HEK293 (cell line): ENCODE results near the gene GZF1.
A peak's percentile ranks its signal among the peaks of the same experiment; 100 is the strongest.

ENCODE experiments used
- EGR2 ChIP-seq: fragments of 450-650 bp; formaldehyde crosslinking; IDR thresholded peaks from 2 replicates; pipeline ENCODE4 v1.5.1; 2016; ENCODE audit warnings: low read depth, missing biosample characterization, missing genetic modification characterization
- GLI2 ChIP-seq: fragments of 450-650 bp; formaldehyde crosslinking; IDR thresholded peaks from 2 replicates; pipeline ENCODE4; 2017; ENCODE audit warnings: missing biosample characterization, missing genetic modification characterization, low read depth, borderline replicate concordance
- IKZF3 ChIP-seq: fragments of 450-650 bp; IDR thresholded peaks from 2 replicates; pipeline ENCODE4 v1.5.0; 2018; ENCODE audit warnings: missing biosample characterization, mild to moderate bottlenecking, missing genetic modification characterization, moderate library complexity
- MZF1 ChIP-seq: fragments of 450-650 bp; formaldehyde crosslinking; IDR thresholded peaks from 2 replicates; pipeline ENCODE4 v1.5.1; 2017; ENCODE audit warnings: missing biosample characterization, missing genetic modification characterization, borderline replicate concordance
- SETDB1 ChIP-seq: IDR thresholded peaks from one replicate; pipeline ENCODE4 v1.6.1; 2017; ENCODE audit warnings: mild to moderate bottlenecking, low read length, moderate library complexity, mixed read lengths; ENCODE audit not compliant: insufficient read length
- WT1 ChIP-seq: fragments of 450-650 bp; formaldehyde crosslinking; IDR thresholded peaks from 2 replicates; pipeline ENCODE4 v1.5.1; 2016; ENCODE audit warnings: missing biosample characterization, missing genetic modification characterization
- ZBTB8A ChIP-seq: fragments of 450-650 bp; formaldehyde crosslinking; IDR thresholded peaks from 2 replicates; pipeline ENCODE4 v1.5.1; 2016; ENCODE audit warnings: missing biosample characterization, missing genetic modification characterization
- ZFP3 ChIP-seq: fragments of 450-650 bp; formaldehyde crosslinking; IDR thresholded peaks from 2 replicates; pipeline ENCODE4 v1.5.1; 2016; ENCODE audit warnings: low read depth, missing biosample characterization, missing genetic modification characterization
- ZNF10 ChIP-seq: fragments of 450-650 bp; formaldehyde crosslinking; IDR thresholded peaks from 2 replicates; pipeline ENCODE4 v1.5.1; 2017; ENCODE audit warnings: missing biosample characterization, missing genetic modification characterization
- ZNF140 ChIP-seq: fragments of 450-650 bp; formaldehyde crosslinking; IDR thresholded peaks from 2 replicates; pipeline ENCODE4 v1.5.1; 2016; ENCODE audit warnings: missing biosample characterization, missing genetic modification characterization
- ZNF155 ChIP-seq: fragments of 450-650 bp; formaldehyde crosslinking; IDR thresholded peaks from 2 replicates; pipeline ENCODE4 v1.5.1; 2016; ENCODE audit warnings: missing biosample characterization, missing genetic modification characterization
- ZNF248 ChIP-seq: fragments of 450-650 bp; formaldehyde crosslinking; IDR thresholded peaks from 2 replicates; pipeline ENCODE4 v1.5.1; 2017; ENCODE audit warnings: missing biosample characterization, missing genetic modification characterization
- ZNF311 ChIP-seq: fragments of 450-650 bp; formaldehyde crosslinking; IDR thresholded peaks from 2 replicates; pipeline ENCODE4 v1.5.1; 2017; ENCODE audit warnings: missing biosample characterization, missing genetic modification characterization, borderline replicate concordance
- ZNF391 ChIP-seq: fragments of 450-650 bp; formaldehyde crosslinking; IDR thresholded peaks from 2 replicates; pipeline ENCODE4 v1.5.1; 2016; ENCODE audit warnings: low read depth, missing biosample characterization, missing genetic modification characterization, borderline replicate concordance
- ZNF404 ChIP-seq: fragments of 450-650 bp; formaldehyde crosslinking; IDR thresholded peaks from 2 replicates; pipeline ENCODE4 v1.5.1; 2017; ENCODE audit warnings: missing biosample characterization, missing genetic modification characterization
- ZNF433 ChIP-seq: fragments of 450-650 bp; formaldehyde crosslinking; IDR thresholded peaks from 2 replicates; pipeline ENCODE4 v1.5.1; 2016; ENCODE audit warnings: missing biosample characterization, missing genetic modification characterization, low read depth
- ZNF529 ChIP-seq: fragments of 450-650 bp; formaldehyde crosslinking; IDR thresholded peaks from 2 replicates; pipeline ENCODE4 v1.5.1; 2017; ENCODE audit warnings: missing genetic modification characterization, missing biosample characterization; ENCODE audit not compliant: insufficient replicate concordance
- ZNF600 ChIP-seq: fragments of 450-650 bp; formaldehyde crosslinking; IDR thresholded peaks from 2 replicates; pipeline ENCODE4 v1.5.1; 2016; ENCODE audit warnings: missing biosample characterization, missing genetic modification characterization
- ZNF629 ChIP-seq: fragments of 450-650 bp; formaldehyde crosslinking; IDR thresholded peaks from 2 replicates; pipeline ENCODE4 v1.5.1; 2017; ENCODE audit warnings: missing biosample characterization, missing genetic modification characterization
- ZNF654 ChIP-seq: fragments of 450-650 bp; formaldehyde crosslinking; IDR thresholded peaks from 2 replicates; pipeline ENCODE4 v1.5.1; 2016; ENCODE audit warnings: low read depth, missing biosample characterization, missing genetic modification characterization
- ZNF660 ChIP-seq: fragments of 450-650 bp; IDR thresholded peaks from 2 replicates; pipeline ENCODE4 v1.5.1; 2018; ENCODE audit warnings: missing biosample characterization, mild to moderate bottlenecking, missing genetic modification characterization
- ZNF701 ChIP-seq: fragments of 450-650 bp; formaldehyde crosslinking; IDR thresholded peaks from 2 replicates; pipeline ENCODE4 v1.5.1; 2016; ENCODE audit warnings: missing biosample characterization, missing genetic modification characterization
- ZNF747 ChIP-seq: fragments of 450-650 bp; formaldehyde crosslinking; IDR thresholded peaks from 2 replicates; pipeline ENCODE4 v1.5.1; 2016; ENCODE audit warnings: missing biosample characterization, missing genetic modification characterization
- ZNF792 ChIP-seq: fragments of 450-650 bp; formaldehyde crosslinking; IDR thresholded peaks from 2 replicates; pipeline ENCODE4 v1.5.1; 2016; ENCODE audit warnings: missing biosample characterization, missing genetic modification characterization
- ZSCAN16 ChIP-seq: fragments of 450-650 bp; formaldehyde crosslinking; IDR thresholded peaks from 2 replicates; pipeline ENCODE4 v1.5.1; 2016; ENCODE audit warnings: missing biosample characterization, missing genetic modification characterization
- TF ChIP-seq, protein P1 (sequence below): IDR thresholded peaks from 2 replicates; pipeline ENCODE4 v1.6.1; 2011; ENCODE audit warnings: mild to moderate bottlenecking, low read depth, low read length, borderline replicate concordance
- TF ChIP-seq, protein P2 (sequence below): fragments of 450-650 bp; formaldehyde crosslinking; IDR thresholded peaks from 2 replicates; pipeline ENCODE4 v1.5.1; 2017; ENCODE audit warnings: missing biosample characterization, missing genetic modification characterization
- TF ChIP-seq, protein P3 (sequence below): fragments of 450-650 bp; formaldehyde crosslinking; IDR thresholded peaks from 2 replicates; pipeline ENCODE4 v1.5.1; 2017; ENCODE audit warnings: missing biosample characterization, missing genetic modification characterization
- TF ChIP-seq, protein P4 (sequence below): sonication (generic); formaldehyde crosslinking; IDR thresholded peaks from 2 replicates; pipeline ENCODE4 v1.8.1; 2022; ENCODE audit warnings: mild to moderate bottlenecking, moderate library complexity, missing genetic modification reagents
- TF ChIP-seq, protein P5 (sequence below): fragments of 450-650 bp; formaldehyde crosslinking; IDR thresholded peaks from 2 replicates; pipeline ENCODE4 v1.5.1; 2016; ENCODE audit warnings: missing biosample characterization, missing genetic modification characterization
- TF ChIP-seq, protein P6 (sequence below): fragments of 450-650 bp; formaldehyde crosslinking; IDR thresholded peaks from 2 replicates; pipeline ENCODE4 v1.5.1; 2016; ENCODE audit warnings: missing biosample characterization, missing genetic modification characterization

The GZF1 gene

DNA sequence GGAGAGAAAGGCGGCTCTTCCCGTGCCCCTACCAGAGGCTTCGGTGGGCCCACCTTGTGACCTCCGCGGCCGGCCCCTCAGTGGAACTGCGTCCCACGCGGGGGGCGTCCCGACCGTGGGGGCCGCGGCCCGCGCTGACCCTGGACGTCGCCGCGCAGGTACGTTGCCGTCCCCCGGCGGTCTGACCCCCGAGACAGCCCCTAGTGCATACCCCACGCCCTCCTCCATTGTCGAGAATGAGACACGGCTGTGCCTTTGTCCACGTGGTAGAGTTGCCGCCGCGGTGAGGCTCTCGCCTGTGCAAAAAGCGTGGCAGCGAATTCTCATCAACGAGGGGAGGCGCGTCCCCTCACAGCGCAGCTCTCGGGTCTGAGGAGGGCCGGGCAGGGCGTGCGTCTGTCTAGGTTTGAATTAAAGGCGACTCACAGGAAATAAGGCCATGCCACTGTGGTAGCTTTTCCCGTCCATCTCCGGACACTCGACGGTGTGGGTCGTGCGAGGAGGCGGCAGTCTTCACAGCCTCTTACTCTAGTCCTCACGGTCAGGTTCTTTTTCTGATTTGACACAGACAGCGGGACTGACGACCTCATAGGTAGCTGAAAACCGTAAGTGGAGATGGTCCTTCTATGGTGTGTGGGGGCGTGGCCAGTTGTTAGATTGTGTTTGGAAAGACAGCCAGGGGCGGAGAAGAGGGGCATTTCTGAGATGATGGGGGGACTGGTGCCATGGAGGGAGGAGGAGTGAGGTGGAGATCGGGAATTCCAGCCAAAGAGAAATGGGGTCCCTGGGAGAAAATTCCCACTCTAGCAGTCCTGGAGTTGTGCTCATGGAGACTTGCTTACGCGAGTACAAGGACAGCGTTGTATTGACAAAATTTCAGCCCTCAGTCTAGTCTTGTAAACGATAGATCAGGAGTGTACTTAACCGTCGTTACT, 10.8 kb upstream of the GZF1 start (continued):
- TF ChIP-seq ZNF404 (tag by site-specific recombination) (no peak), SETDB1 (no peak), GLI2 (tag by site-specific recombination) (no peak), WT1 (tag by site-specific recombination) (no peak), ZBTB8A (tag by site-specific recombination) (no peak), ZNF140 (tag by site-specific recombination) (no peak), EGR2 (no peak), ZFP3 (tag by site-specific recombination) (no peak), ZNF10 (no peak), ZNF248 (tag by site-specific recombination) (no peak), ZNF654 (tag by site-specific recombination) (no peak), ZNF391 (no peak), MZF1 (tag by site-specific recombination) (no peak), ZNF747 (tag by site-specific recombination) (no peak), ZNF311 (tag by site-specific recombination) (no peak), ZNF600 (tag by site-specific recombination) (no peak), ZSCAN16 (tag by site-specific recombination) (no peak), ZNF792 (tag by site-specific recombination) (no peak), ZNF660 (tag by site-specific recombination) (no peak), ZNF701 (tag by site-specific recombination) (no peak), ZNF529 (tag by site-specific recombination) (no peak), IKZF3 (tag by site-specific recombination) (no peak), ZNF629 (peak; percentile 25; the same call in 1 of the 2 replicates), ZNF433 (tag by site-specific recombination) (no peak), ZNF155 (tag by site-specific recombination) (no peak)
- TF ChIP-seq, protein P1, sequence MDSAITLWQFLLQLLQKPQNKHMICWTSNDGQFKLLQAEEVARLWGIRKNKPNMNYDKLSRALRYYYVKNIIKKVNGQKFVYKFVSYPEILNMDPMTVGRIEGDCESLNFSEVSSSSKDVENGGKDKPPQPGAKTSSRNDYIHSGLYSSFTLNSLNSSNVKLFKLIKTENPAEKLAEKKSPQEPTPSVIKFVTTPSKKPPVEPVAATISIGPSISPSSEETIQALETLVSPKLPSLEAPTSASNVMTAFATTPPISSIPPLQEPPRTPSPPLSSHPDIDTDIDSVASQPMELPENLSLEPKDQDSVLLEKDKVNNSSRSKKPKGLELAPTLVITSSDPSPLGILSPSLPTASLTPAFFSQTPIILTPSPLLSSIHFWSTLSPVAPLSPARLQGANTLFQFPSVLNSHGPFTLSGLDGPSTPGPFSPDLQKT = no peak
- TF ChIP-seq, protein P2, sequence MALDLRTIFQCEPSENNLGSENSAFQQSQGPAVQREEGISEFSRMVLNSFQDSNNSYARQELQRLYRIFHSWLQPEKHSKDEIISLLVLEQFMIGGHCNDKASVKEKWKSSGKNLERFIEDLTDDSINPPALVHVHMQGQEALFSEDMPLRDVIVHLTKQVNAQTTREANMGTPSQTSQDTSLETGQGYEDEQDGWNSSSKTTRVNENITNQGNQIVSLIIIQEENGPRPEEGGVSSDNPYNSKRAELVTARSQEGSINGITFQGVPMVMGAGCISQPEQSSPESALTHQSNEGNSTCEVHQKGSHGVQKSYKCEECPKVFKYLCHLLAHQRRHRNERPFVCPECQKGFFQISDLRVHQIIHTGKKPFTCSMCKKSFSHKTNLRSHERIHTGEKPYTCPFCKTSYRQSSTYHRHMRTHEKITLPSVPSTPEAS (tag by site-specific recombination) = no peak
- TF ChIP-seq, protein P3, sequence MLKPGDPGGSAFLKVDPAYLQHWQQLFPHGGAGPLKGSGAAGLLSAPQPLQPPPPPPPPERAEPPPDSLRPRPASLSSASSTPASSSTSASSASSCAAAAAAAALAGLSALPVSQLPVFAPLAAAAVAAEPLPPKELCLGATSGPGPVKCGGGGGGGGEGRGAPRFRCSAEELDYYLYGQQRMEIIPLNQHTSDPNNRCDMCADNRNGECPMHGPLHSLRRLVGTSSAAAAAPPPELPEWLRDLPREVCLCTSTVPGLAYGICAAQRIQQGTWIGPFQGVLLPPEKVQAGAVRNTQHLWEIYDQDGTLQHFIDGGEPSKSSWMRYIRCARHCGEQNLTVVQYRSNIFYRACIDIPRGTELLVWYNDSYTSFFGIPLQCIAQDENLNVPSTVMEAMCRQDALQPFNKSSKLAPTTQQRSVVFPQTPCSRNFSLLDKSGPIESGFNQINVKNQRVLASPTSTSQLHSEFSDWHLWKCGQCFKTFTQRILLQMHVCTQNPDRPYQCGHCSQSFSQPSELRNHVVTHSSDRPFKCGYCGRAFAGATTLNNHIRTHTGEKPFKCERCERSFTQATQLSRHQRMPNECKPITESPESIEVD (tag by site-specific recombination) = no peak
- TF ChIP-seq, protein P4, sequence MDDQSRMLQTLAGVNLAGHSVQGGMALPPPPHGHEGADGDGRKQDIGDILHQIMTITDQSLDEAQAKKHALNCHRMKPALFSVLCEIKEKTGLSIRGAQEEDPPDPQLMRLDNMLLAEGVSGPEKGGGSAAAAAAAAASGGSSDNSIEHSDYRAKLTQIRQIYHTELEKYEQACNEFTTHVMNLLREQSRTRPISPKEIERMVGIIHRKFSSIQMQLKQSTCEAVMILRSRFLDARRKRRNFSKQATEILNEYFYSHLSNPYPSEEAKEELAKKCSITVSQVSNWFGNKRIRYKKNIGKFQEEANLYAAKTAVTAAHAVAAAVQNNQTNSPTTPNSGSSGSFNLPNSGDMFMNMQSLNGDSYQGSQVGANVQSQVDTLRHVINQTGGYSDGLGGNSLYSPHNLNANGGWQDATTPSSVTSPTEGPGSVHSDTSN (CRISPR knock-in tag) = no peak; the same call in 1 of the 2 replicates
- TF ChIP-seq, protein P5, sequence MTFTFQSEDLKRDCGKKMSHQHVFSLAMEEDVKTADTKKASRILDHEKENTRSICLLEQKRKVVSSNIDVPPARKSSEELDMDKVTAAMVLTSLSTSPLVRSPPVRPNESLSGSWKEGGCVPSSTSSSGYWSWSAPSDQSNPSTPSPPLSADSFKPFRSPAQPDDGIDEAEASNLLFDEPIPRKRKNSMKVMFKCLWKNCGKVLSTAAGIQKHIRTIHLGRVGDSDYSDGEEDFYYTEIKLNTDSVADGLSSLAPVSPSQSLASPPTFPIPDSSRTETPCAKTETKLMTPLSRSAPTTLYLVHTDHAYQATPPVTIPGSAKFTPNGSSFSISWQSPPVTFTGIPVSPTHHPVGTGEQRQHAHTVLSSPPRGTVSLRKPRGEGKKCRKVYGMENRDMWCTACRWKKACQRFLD (tag by site-specific recombination) = no peak
- TF ChIP-seq, protein P6, sequence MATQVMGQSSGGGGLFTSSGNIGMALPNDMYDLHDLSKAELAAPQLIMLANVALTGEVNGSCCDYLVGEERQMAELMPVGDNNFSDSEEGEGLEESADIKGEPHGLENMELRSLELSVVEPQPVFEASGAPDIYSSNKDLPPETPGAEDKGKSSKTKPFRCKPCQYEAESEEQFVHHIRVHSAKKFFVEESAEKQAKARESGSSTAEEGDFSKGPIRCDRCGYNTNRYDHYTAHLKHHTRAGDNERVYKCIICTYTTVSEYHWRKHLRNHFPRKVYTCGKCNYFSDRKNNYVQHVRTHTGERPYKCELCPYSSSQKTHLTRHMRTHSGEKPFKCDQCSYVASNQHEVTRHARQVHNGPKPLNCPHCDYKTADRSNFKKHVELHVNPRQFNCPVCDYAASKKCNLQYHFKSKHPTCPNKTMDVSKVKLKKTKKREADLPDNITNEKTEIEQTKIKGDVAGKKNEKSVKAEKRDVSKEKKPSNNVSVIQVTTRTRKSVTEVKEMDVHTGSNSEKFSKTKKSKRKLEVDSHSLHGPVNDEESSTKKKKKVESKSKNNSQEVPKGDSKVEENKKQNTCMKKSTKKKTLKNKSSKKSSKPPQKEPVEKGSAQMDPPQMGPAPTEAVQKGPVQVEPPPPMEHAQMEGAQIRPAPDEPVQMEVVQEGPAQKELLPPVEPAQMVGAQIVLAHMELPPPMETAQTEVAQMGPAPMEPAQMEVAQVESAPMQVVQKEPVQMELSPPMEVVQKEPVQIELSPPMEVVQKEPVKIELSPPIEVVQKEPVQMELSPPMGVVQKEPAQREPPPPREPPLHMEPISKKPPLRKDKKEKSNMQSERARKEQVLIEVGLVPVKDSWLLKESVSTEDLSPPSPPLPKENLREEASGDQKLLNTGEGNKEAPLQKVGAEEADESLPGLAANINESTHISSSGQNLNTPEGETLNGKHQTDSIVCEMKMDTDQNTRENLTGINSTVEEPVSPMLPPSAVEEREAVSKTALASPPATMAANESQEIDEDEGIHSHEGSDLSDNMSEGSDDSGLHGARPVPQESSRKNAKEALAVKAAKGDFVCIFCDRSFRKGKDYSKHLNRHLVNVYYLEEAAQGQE (tag by site-specific recombination) = no peak
